GM12878 (cell line): Measurements from ENCODE around the gene ETV6. TPM values are rescaled to one million over a fixed set of nuclear protein-coding genes. Genes with fewer than 3 reads are reported as not detected.

Experiments
- ATAC-seq: fragments of 200-7000 bp; cut with Tn5 transposase; 3 replicates; pipeline ENCODE4 v1.9.1; 2020; ENCODE audit warnings: mild to moderate bottlenecking, moderate library complexity
- BruUV-seq: library from RNA; stranded (reverse); fragments of 400-500 nt; replicated peaks from 2 replicates; lab custom pipeline; 2021; lab: Mats Ljungman, UMichigan
- CTCF ChIA-PET: fragments of 300-600 bp; sonication (Branson Sonifier 250); formaldehyde crosslinking; extraction: SDS; loops from one replicate; lab custom pipeline; 2021; ENCODE audit warnings: inconsistent platforms; lab: Yijun Ruan, JAX
- POLR2A ChIA-PET: fragments of 350-600 bp; formaldehyde crosslinking; extraction: SDS; loops from one replicate; lab custom pipeline; 2021; ENCODE audit warnings: inconsistent platforms; lab: Charles Lee
- RAD21 ChIA-PET: fragments of 300-600 bp; sonication (Branson Sonifier 250); formaldehyde crosslinking; loops from one replicate; lab custom pipeline; 2023; ENCODE audit warnings: antibody characterized with exemption; ENCODE audit not compliant: unreplicated experiment; lab: Charles Lee
- SMC1A ChIA-PET: fragments of 300-600 bp; sonication (Branson Sonifier 250); formaldehyde crosslinking; loops from one replicate; lab custom pipeline; 2023; ENCODE audit not compliant: unreplicated experiment, uncharacterized antibody; lab: Charles Lee
- DNase-seq: peaks from one replicate; pipeline ENCODE4 v3.0.0-alpha.2; 2011; ENCODE audit warnings: low read depth, low spot score
- FAIRE-seq: peaks from 3 replicates; lab custom pipeline; 2011; peaks lifted over from hg19 to GRCh38; lab: Jason Lieb, UNC
- H2AFZ ChIP-seq: 2 replicates; pipeline ENCODE4 v1.6.0; 2011; ENCODE audit warnings: low read depth, low read length, control low read depth; ENCODE audit not compliant: control insufficient read depth
- H3K27ac ChIP-seq: 2 replicates; pipeline ENCODE4 v1.5.1; 2011; ENCODE audit warnings: control low read depth; ENCODE audit not compliant: control insufficient read depth, insufficient read depth
- H3K27me3 ChIP-seq, 2 experiments: replicated peaks in 1 of 2; 2 replicates each; pipeline versions ENCODE4 v1.6.0 to v1.6.1; 2011; ENCODE audit warnings: low read length in 1 of 2; ENCODE audit not compliant: control insufficient read depth in 2 of 2, insufficient read depth in 2 of 2
- H3K36me3 ChIP-seq, 2 experiments: 2 replicates each; pipeline ENCODE4 v1.5.1; 2011; ENCODE audit warnings: low read length in 1 of 2; ENCODE audit not compliant: control insufficient read depth in 2 of 2, insufficient read depth in 2 of 2
- H3K4me1 ChIP-seq: 2 replicates; pipeline ENCODE4 v1.6.1; 2011; ENCODE audit warnings: mild to moderate bottlenecking, low read length, moderate library complexity, mixed read lengths; ENCODE audit not compliant: control insufficient read depth, insufficient read depth
- H3K4me2 ChIP-seq: 2 replicates; pipeline ENCODE4 v1.6.0; 2011; ENCODE audit warnings: control low read depth; ENCODE audit not compliant: control insufficient read depth, insufficient read depth
- H3K4me3 ChIP-seq: fragments of 200-600 bp; sonication (generic); 2 replicates; pipeline ENCODE4 v1.5.1; 2016
- H3K79me2 ChIP-seq: 2 replicates; pipeline ENCODE4 v1.6.0; 2011; ENCODE audit warnings: low read length; ENCODE audit not compliant: control insufficient read depth, insufficient read depth
- H3K9ac ChIP-seq: 2 replicates; pipeline ENCODE4 v1.8.0; 2011; ENCODE audit warnings: low read length, control low read depth, mixed read lengths; ENCODE audit not compliant: control insufficient read depth, insufficient read depth
- H3K9me3 ChIP-seq: replicated peaks from 3 replicates; pipeline ENCODE4 v1.5.1; 2011; ENCODE audit warnings: mild to moderate bottlenecking, low read length; ENCODE audit not compliant: control insufficient read depth, insufficient read depth
- H4K20me1 ChIP-seq: 2 replicates; pipeline ENCODE4 v1.6.0; 2011; ENCODE audit not compliant: control insufficient read depth, insufficient read depth
- ATF2 ChIP-seq: IDR thresholded peaks from 2 replicates; pipeline ENCODE4 v1.6.1; 2012; ENCODE audit warnings: low read length, inconsistent platforms
- BCLAF1 ChIP-seq: fragments of 450-650 bp; IDR thresholded peaks from 2 replicates; pipeline ENCODE4 v1.6.1; 2017; ENCODE audit warnings: antibody characterized with exemption, mild to moderate bottlenecking, moderate library complexity
- EZH2 ChIP-seq: IDR thresholded peaks from 2 replicates; pipeline ENCODE4 v1.6.1; 2012; ENCODE audit warnings: low read depth, mild to moderate bottlenecking, control low read depth, inconsistent platforms, low read length, borderline replicate concordance; ENCODE audit not compliant: control insufficient read depth
- HDAC6 ChIP-seq: fragments of 200-600 bp; sonication (generic); IDR thresholded peaks from one replicate; pipeline ENCODE4 v1.8.0; 2017; ENCODE audit warnings: antibody characterized with exemption; ENCODE audit not compliant: unreplicated experiment
- KAT2A ChIP-seq: conservative IDR thresholded peaks from 2 replicates; pipeline ENCODE4 v1.6.1; 2011; ENCODE audit warnings: low read depth, low read length; ENCODE audit not compliant: control insufficient read depth
- NBN ChIP-seq: fragments of 450-650 bp; IDR thresholded peaks from 2 replicates; pipeline ENCODE4 v1.6.1; 2016
- RB1 ChIP-seq: fragments of 450-650 bp; formaldehyde crosslinking; IDR thresholded peaks from 2 replicates; pipeline ENCODE4 v1.6.1; 2017; ENCODE audit warnings: mild to moderate bottlenecking, borderline replicate concordance
- RUNX3 ChIP-seq: IDR thresholded peaks from 2 replicates; pipeline ENCODE4 v1.6.1; 2012; ENCODE audit warnings: low read length, inconsistent platforms
- SMAD5 ChIP-seq: IDR thresholded peaks from 2 replicates; pipeline ENCODE4 v1.6.1; 2016; ENCODE audit warnings: antibody characterized with exemption, low read depth
- SPI1 ChIP-seq: IDR thresholded peaks from 2 replicates; pipeline ENCODE4 v1.6.1; 2011; ENCODE audit warnings: low read depth, mild to moderate bottlenecking, low read length, moderate library complexity, borderline replicate concordance; ENCODE audit not compliant: insufficient read depth
- SRF ChIP-seq, 2 experiments: IDR thresholded peaks; 2 replicates each; pipeline ENCODE4 v1.6.1; 2011; ENCODE audit warnings: low read depth in 2 of 2, low read length in 2 of 2, mild to moderate bottlenecking in 1 of 2, moderate library complexity in 1 of 2
- TAF1 ChIP-seq: IDR thresholded peaks from 2 replicates; pipeline ENCODE4 v1.6.1; 2011; ENCODE audit warnings: mild to moderate bottlenecking, low read depth, low read length, borderline replicate concordance
- WRNIP1 ChIP-seq: IDR thresholded peaks from 2 replicates; pipeline ENCODE4 v1.6.1; 2011; ENCODE audit warnings: low read depth, low read length, improper control_type of control experiment, borderline replicate concordance
- ZBED1 ChIP-seq: IDR thresholded peaks from 2 replicates; pipeline ENCODE4 v1.6.1; 2016; ENCODE audit warnings: borderline replicate concordance
- ZNF592 ChIP-seq: fragments of 450-650 bp; IDR thresholded peaks from 2 replicates; pipeline ENCODE4 v1.6.1; 2017; ENCODE audit warnings: mild to moderate bottlenecking, moderate library complexity
- WGBS: methylation state at CpG from one replicate; pipeline ENCODE4 v1.1.6; 2016; ENCODE audit warnings: low lambda C conversion rate; ENCODE audit not compliant: insufficient replicate concordance, insufficient coverage; ENCODE audit errors: missing lambda C conversion rate; 5-methylcytosine and 5-hydroxymethylcytosine counted together
- in situ Hi-C: fragments of 300-500 bp; cut with MboI; formaldehyde crosslinking; loops from 9 replicates; pipeline ENCODE4 v1.14.3; 2018; ENCODE audit warnings: mixed read lengths
- intact Hi-C: fragments of 100-400 bp; cut with micrococcal nuclease; formaldehyde crosslinking; loops from one replicate; pipeline ENCODE4 v1.14.2; 2022; ENCODE audit not compliant: unreplicated experiment
- polyA plus RNA-seq, 11 experiments: library from polyadenylated mRNA; depleted of rRNA in 4 of 11; unstranded in 6 of 11; stranded (reverse) in 5 of 11; fragments of >200 nt; fragmentation: Nextera tagmentation in 4 of 11; fragmentation: Illumina TruSeq in 1 of 11; extraction: Ambion mirVana in 4 of 11; extraction: Trizol in 1 of 11; gene quantifications; 1 replicate in 1 of 11; 2 replicates in 10 of 11; pipeline versions ENCODE4 v1.2.1 to v1.2.3, GENCODE V29; 2011 to 2016; ENCODE audit warnings: inconsistent platforms in 2 of 11, missing spikeins in 2 of 11, low read depth in 1 of 11
- total RNA-seq, 4 experiments: library from RNA; depleted of rRNA in 3 of 4; stranded (reverse); fragments of >200 nt in 3 of 4; fragmentation: Illumina TruSeq in 1 of 4; extraction: Trizol in 1 of 4; gene quantifications; 2 replicates each; pipeline versions ENCODE4 v1.2.1 to v1.2.3, GENCODE V29; 2013 to 2021

The ETV6 gene
- total and polyA plus RNA-seq, 10 of the 15 experiments (the other 5 are each of a cell fraction or from before 2014, with no cell fraction given) = 6.6 to 74.8 (median 24.6) TPM

DNA sequence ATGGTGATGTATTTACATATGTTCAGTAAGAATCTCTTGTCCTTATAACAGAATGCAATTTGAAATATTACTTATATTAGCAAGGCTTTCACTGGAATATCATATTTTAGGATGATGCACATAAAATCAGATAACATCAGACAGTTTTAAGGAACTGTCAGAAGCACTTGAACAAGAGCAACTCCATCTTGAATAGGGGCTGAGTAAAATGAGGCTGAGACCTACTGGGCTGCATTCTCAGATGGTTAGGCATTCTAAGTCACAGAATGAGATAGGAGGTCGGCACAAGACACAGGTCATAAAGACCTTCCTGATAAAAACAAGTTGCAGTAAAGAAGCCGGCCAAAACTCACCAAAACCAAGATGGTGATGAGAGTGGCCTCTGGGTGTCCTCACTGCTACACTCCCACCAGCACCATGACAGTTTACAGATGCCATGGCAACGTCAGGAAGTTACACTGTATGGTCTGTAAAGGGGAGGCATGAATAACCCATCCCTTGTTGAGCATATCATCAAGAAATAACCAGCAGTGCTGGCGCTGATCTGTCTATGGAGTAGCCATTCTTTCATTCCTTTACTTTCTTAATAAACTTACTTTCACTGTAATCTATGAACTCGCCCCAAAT lies 27.6 kb upstream of the ETV6 start:
- no peak overlapping the region for H3K27ac ChIP-seq
- ChIA-PET CTCF (interaction anchor here (1.0 to 9.1 kb wide), 18 partner anchors 9 to 411 kb away, joined by 3 to 47 read pairs (median 7); no protein-coding TSS in a partner anchor), RAD21 (interaction anchor here (0.9 to 3.7 kb wide), 11 partner anchors 28 to 411 kb away, joined by 3 to 19 read pairs (median 4); partner anchors contain the start of gene ETV6), POLR2A (interaction anchor here (1.1 kb wide), 1 partner anchor 67 kb away, joined by 3 read pairs; no protein-coding TSS in a partner anchor), SMC1A (interaction anchor here (0.6 to 5.0 kb wide), 17 partner anchors 10 to 645 kb away, joined by 3 to 63 read pairs (median 4); partner anchors contain the start of gene LRP6)
- intact Hi-C loops = loop anchor here (10.0 kb wide), 1 partner anchor 117 kb away; no protein-coding TSS in a partner anchor
- no peaks in the 10 kb centered on the region for H3K27me3 ChIP-seq
- DNase-seq = no peak
- ATAC-seq = peak; percentile 64
- H3K9ac ChIP-seq = no peak overlapping the region
- H3K9me3 ChIP-seq = no peaks in the 10 kb centered on the region
- no peak overlapping the region for H3K4me2 ChIP-seq
- in situ Hi-C loops = no loop called here
- no peaks in the 10 kb centered on the region for H4K20me1 ChIP-seq
- BruUV-seq = no TSS peak
- H2AFZ ChIP-seq = no peak overlapping the region
- FAIRE-seq = no peak
- no peaks in the 10 kb centered on the region for H3K4me1 ChIP-seq
- WGBS = 50% methylated on average over 5 of the region's 5 CpGs
- H3K36me3 ChIP-seq = no peaks in the 10 kb centered on the region
- no peaks in the 10 kb centered on the region for H3K79me2 ChIP-seq
- no peak overlapping the region for H3K4me3 ChIP-seq
- TF ChIP-seq SPI1 = no peak
- no peak for TF ChIP-seq NBN
- no peak for TF ChIP-seq SMAD5
- peak; percentile 93 for TF ChIP-seq ZNF592
- no peak for TF ChIP-seq BCLAF1
- TF ChIP-seq KAT2A = no peak
- no peak for TF ChIP-seq TAF1
- TF ChIP-seq WRNIP1 = no peak
- TF ChIP-seq EZH2 = no peak
- no peak for TF ChIP-seq ATF2
- no peak for TF ChIP-seq HDAC6
- 0 out of 4 replicates have a peak, but pooled peaks of 1 of the 2 experiments have one; percentile 8 for TF ChIP-seq SRF (IDR thresholded peaks at IDR 0.05; ENCODE audit: low read depth in 2 of 2, low read length in 2 of 2)
- no peak for TF ChIP-seq RB1
- TF ChIP-seq RUNX3 = no peak
- TF ChIP-seq ZBED1 = no peak
